GM23338 (cell line): ENCODE results near the gene GOLT1B. TPM values are rescaled to one million over a fixed set of nuclear protein-coding genes. Genes with fewer than 3 reads are reported as not detected.

Experiments used
- ATAC-seq: fragments of 200-7000 bp; cut with Tn5 transposase; 3 replicates; pipeline ENCODE4 v1.9.1; 2020
- DNase-seq: peaks from one replicate; pipeline ENCODE4 v3.0.0-alpha.2; 2015; ENCODE audit warnings: low spot score
- H2AFZ ChIP-seq: fragments of 200-600 bp; sonication (generic); 2 replicates; pipeline ENCODE4 v1.8.0; 2016; ENCODE audit warnings: antibody characterized with exemption, mild to moderate bottlenecking, moderate library complexity
- H3F3A ChIP-seq: fragments of 200-600 bp; sonication (generic); replicated peaks from 2 replicates; pipeline ENCODE4 v1.8.0; 2017; ENCODE audit warnings: antibody characterized with exemption, mixed run types, low read depth
- H3K27ac ChIP-seq: fragments of 200-600 bp; sonication (generic); 2 replicates; pipeline ENCODE4 v1.6.1; 2016; ENCODE audit warnings: low read depth
- H3K27me3 ChIP-seq: fragments of 200-600 bp; sonication (generic); 2 replicates; pipeline ENCODE4 v1.8.0; 2016; ENCODE audit warnings: mild to moderate bottlenecking, mixed run types, moderate library complexity; ENCODE audit not compliant: insufficient read depth
- H3K36me3 ChIP-seq: fragments of 200-600 bp; sonication (generic); 2 replicates; pipeline ENCODE4 v1.8.0; 2016; ENCODE audit warnings: mild to moderate bottlenecking; ENCODE audit not compliant: insufficient read depth
- H3K4me1 ChIP-seq: fragments of 200-600 bp; sonication (generic); 2 replicates; pipeline ENCODE4 v1.8.0; 2016; ENCODE audit warnings: mild to moderate bottlenecking, moderate library complexity; ENCODE audit not compliant: insufficient read depth
- H3K4me2 ChIP-seq: fragments of 200-600 bp; sonication (generic); 2 replicates; pipeline ENCODE4 v1.7.1; 2017; ENCODE audit warnings: mixed run types
- H3K4me3 ChIP-seq: fragments of 200-600 bp; sonication (generic); 2 replicates; pipeline ENCODE4 v1.6.1; 2016; ENCODE audit warnings: mixed run types
- H3K79me2 ChIP-seq: fragments of 200-600 bp; sonication (generic); replicated peaks from 2 replicates; pipeline ENCODE4 v1.8.0; 2017; ENCODE audit warnings: mild to moderate bottlenecking; ENCODE audit not compliant: insufficient read depth
- H3K9me2 ChIP-seq: fragments of 200-600 bp; sonication (generic); 2 replicates; pipeline ENCODE4 v1.8.0; 2017; ENCODE audit not compliant: insufficient read depth
- H4K20me1 ChIP-seq: fragments of 200-600 bp; sonication (generic); replicated peaks from 2 replicates; pipeline ENCODE4 v1.8.0; 2017; ENCODE audit warnings: mild to moderate bottlenecking; ENCODE audit not compliant: insufficient read depth
- H3K27ac Mint-ChIP-seq: 2 replicates; pipeline ENCODE4 v1.8.0; 2020; ENCODE audit warnings: inconsistent platforms, mild to moderate bottlenecking, moderate library complexity, mixed read lengths
- H3K27me3 Mint-ChIP-seq: 3 replicates; pipeline ENCODE4 v1.8.0; 2022; ENCODE audit warnings: low read depth, mild to moderate bottlenecking, moderate library complexity, mixed read lengths, inconsistent platforms; ENCODE audit not compliant: insufficient read depth, poor library complexity
- H3K36me3 Mint-ChIP-seq: 3 replicates; pipeline ENCODE4 v1.8.0; 2021; ENCODE audit warnings: low read depth, mild to moderate bottlenecking, inconsistent platforms, moderate library complexity, mixed read lengths
- H3K4me1 Mint-ChIP-seq: 3 replicates; pipeline ENCODE4 v1.8.0; 2020; ENCODE audit warnings: mild to moderate bottlenecking, inconsistent platforms, mixed read lengths
- H3K4me3 Mint-ChIP-seq: 3 replicates; pipeline ENCODE4 v1.8.0; 2021; ENCODE audit warnings: moderate library complexity, mild to moderate bottlenecking, inconsistent platforms, mixed read lengths
- H3K9me3 Mint-ChIP-seq: 3 replicates; pipeline ENCODE4 v1.8.0; 2020; ENCODE audit warnings: moderate library complexity, mild to moderate bottlenecking, inconsistent platforms, mixed read lengths
- CREB1 ChIP-seq: fragments of 250-450 bp; sonication (Bioruptor Pico); IDR thresholded peaks from 2 replicates; pipeline ENCODE4 v1.5.0; 2020; ENCODE audit warnings: low read depth, mild to moderate bottlenecking, moderate library complexity
- ETS1 ChIP-seq: IDR thresholded peaks from 2 replicates; pipeline ENCODE4 v1.6.1; 2016; ENCODE audit warnings: antibody characterized with exemption
- EZH2 ChIP-seq: fragments of 200-600 bp; sonication (generic); IDR thresholded peaks from one replicate; pipeline ENCODE4 v1.8.0; 2017; ENCODE audit warnings: antibody characterized with exemption, mild to moderate bottlenecking, low read depth; ENCODE audit not compliant: unreplicated experiment
- EZH2phosphoT487 ChIP-seq: fragments of 200-600 bp; sonication (generic); IDR thresholded peaks from one replicate; pipeline ENCODE4 v1.8.1; 2018; ENCODE audit warnings: antibody characterized with exemption; ENCODE audit not compliant: unreplicated experiment
- JUNB ChIP-seq: IDR thresholded peaks from one replicate; pipeline ENCODE4 v1.6.1; 2016; ENCODE audit warnings: antibody characterized with exemption; ENCODE audit not compliant: unreplicated experiment
- NANOG ChIP-seq: IDR thresholded peaks from 2 replicates; pipeline ENCODE4 v1.6.1; 2016; ENCODE audit warnings: antibody characterized with exemption, borderline replicate concordance
- POLR2AphosphoS5 ChIP-seq: IDR thresholded peaks from 2 replicates; pipeline ENCODE4 v1.6.1; 2016; ENCODE audit warnings: antibody characterized with exemption, low read depth
- REST ChIP-seq: IDR thresholded peaks from one replicate; pipeline ENCODE4 v1.6.1; 2018; ENCODE audit warnings: antibody characterized with exemption; ENCODE audit not compliant: unreplicated experiment
- STAT1 ChIP-seq: IDR thresholded peaks from one replicate; pipeline ENCODE4 v1.6.1; 2016; ENCODE audit warnings: antibody characterized with exemption; ENCODE audit not compliant: unreplicated experiment
- ZNF114 ChIP-seq: fragments of 250-450 bp; sonication (Bioruptor Pico); IDR thresholded peaks from 2 replicates; pipeline ENCODE4 v1.5.0; 2020; ENCODE audit warnings: mild to moderate bottlenecking, moderate library complexity
- ZNF331 ChIP-seq: fragments of 250-450 bp; sonication (Bioruptor Pico); IDR thresholded peaks from 2 replicates; pipeline ENCODE4 v1.5.0; 2020; ENCODE audit warnings: low read depth, mild to moderate bottlenecking, moderate library complexity
- polyA plus RNA-seq: library from polyadenylated mRNA; unstranded; fragments of >200 nt; fragmentation: Nextera tagmentation; extraction: Ambion mirVana; gene quantifications from 2 replicates; pipeline ENCODE4 v1.2.1, GENCODE V29; 2016
- total RNA-seq: library from RNA; depleted of rRNA; stranded (reverse); fragments of >200 nt; shearing (Covaris generic); gene quantifications from 2 replicates; pipeline ENCODE4 v1.2.3, GENCODE V29; 2014
- TF ChIP-seq, protein P1 (sequence below): fragments of 250-450 bp; sonication (Bioruptor Pico); IDR thresholded peaks from 2 replicates; pipeline ENCODE4 v1.5.0; 2020; ENCODE audit warnings: mild to moderate bottlenecking, moderate library complexity
- TF ChIP-seq, protein P2 (sequence below), 2 experiments: fragments of 200-600 bp in 1 of 2; sonication (generic) in 1 of 2; conservative IDR thresholded peaks; 2 replicates each; pipeline versions ENCODE4 v1.5.1 to v1.6.1; 2016 to 2017; ENCODE audit warnings: antibody characterized with exemption in 2 of 2, low read depth in 2 of 2, mild to moderate bottlenecking in 2 of 2, moderate library complexity in 1 of 2

GOLT1B gene
- total and polyA plus RNA-seq, 2 experiments from 2014 or later = 24.3 to 41.7 TPM

GRCh38 chr12:21526053-21526452, 24.5 kb downstream of the GOLT1B start, which contains the start of gene SPX:
Gene SPX (plus strand): TSS chr12:21526296. CDS start chr12:21526473, 177 bp downstream.
- Mint-ChIP-seq H3K36me3 (no peaks in the 10 kb centered on the region), H3K4me1 (peaks cover 12% of the 10 kb centered on the region; the same call in 2 of the 3 replicates), H3K27me3 (peaks cover 17% of the 10 kb centered on the region), H3K4me3 (peak within 1 kb of the TSS; percentile 75), H3K27ac (no peak within 1 kb of the TSS), H3K9me3 (peaks cover 3% of the 10 kb centered on the region; the same call in 1 of the 3 replicates)
- H3K27ac ChIP-seq = no peak within 1 kb of the TSS
- TF ChIP-seq ZNF114 (CRISPR knock-in tag) (no peak), POLR2AphosphoS5 (no peak), EZH2 (no peak), ETS1 (no peak), NANOG (no peak), STAT1 (no peak), EZH2phosphoT487 (no peak), REST (no peak), ZNF331 (no peak), JUNB (no peak), CREB1 (CRISPR knock-in tag) (no peak)
- TF ChIP-seq, protein P1, sequence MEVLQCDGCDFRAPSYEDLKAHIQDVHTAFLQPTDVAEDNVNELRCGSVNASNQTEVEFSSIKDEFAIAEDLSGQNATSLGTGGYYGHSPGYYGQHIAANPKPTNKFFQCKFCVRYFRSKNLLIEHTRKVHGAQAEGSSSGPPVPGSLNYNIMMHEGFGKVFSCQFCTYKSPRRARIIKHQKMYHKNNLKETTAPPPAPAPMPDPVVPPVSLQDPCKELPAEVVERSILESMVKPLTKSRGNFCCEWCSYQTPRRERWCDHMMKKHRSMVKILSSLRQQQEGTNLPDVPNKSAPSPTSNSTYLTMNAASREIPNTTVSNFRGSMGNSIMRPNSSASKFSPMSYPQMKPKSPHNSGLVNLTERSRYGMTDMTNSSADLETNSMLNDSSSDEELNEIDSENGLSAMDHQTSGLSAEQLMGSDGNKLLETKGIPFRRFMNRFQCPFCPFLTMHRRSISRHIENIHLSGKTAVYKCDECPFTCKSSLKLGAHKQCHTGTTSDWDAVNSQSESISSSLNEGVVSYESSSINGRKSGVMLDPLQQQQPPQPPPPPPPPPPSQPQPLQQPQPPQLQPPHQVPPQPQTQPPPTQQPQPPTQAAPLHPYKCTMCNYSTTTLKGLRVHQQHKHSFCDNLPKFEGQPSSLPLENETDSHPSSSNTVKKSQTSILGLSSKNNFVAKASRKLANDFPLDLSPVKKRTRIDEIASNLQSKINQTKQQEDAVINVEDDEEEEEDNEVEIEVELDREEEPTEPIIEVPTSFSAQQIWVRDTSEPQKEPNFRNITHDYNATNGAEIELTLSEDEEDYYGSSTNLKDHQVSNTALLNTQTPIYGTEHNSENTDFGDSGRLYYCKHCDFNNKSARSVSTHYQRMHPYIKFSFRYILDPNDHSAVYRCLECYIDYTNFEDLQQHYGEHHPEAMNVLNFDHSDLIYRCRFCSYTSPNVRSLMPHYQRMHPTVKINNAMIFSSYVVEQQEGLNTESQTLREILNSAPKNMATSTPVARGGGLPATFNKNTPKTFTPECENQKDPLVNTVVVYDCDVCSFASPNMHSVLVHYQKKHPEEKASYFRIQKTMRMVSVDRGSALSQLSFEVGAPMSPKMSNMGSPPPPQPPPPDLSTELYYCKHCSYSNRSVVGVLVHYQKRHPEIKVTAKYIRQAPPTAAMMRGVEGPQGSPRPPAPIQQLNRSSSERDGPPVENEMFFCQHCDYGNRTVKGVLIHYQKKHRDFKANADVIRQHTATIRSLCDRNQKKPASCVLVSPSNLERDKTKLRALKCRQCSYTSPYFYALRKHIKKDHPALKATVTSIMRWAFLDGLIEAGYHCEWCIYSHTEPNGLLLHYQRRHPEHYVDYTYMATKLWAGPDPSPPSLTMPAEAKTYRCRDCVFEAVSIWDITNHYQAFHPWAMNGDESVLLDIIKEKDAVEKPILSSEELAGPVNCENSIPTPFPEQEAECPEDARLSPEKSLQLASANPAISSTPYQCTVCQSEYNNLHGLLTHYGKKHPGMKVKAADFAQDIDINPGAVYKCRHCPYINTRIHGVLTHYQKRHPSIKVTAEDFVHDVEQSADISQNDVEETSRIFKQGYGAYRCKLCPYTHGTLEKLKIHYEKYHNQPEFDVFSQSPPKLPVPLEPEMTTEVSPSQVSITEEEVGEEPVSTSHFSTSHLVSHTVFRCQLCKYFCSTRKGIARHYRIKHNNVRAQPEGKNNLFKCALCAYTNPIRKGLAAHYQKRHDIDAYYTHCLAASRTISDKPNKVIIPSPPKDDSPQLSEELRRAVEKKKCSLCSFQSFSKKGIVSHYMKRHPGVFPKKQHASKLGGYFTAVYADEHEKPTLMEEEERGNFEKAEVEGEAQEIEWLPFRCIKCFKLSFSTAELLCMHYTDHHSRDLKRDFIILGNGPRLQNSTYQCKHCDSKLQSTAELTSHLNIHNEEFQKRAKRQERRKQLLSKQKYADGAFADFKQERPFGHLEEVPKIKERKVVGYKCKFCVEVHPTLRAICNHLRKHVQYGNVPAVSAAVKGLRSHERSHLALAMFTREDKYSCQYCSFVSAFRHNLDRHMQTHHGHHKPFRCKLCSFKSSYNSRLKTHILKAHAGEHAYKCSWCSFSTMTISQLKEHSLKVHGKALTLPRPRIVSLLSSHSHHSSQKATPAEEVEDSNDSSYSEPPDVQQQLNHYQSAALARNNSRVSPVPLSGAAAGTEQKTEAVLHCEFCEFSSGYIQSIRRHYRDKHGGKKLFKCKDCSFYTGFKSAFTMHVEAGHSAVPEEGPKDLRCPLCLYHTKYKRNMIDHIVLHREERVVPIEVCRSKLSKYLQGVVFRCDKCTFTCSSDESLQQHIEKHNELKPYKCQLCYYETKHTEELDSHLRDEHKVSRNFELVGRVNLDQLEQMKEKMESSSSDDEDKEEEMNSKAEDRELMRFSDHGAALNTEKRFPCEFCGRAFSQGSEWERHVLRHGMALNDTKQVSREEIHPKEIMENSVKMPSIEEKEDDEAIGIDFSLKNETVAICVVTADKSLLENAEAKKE (CRISPR knock-in tag) = no peak
- TF ChIP-seq, protein P2, sequence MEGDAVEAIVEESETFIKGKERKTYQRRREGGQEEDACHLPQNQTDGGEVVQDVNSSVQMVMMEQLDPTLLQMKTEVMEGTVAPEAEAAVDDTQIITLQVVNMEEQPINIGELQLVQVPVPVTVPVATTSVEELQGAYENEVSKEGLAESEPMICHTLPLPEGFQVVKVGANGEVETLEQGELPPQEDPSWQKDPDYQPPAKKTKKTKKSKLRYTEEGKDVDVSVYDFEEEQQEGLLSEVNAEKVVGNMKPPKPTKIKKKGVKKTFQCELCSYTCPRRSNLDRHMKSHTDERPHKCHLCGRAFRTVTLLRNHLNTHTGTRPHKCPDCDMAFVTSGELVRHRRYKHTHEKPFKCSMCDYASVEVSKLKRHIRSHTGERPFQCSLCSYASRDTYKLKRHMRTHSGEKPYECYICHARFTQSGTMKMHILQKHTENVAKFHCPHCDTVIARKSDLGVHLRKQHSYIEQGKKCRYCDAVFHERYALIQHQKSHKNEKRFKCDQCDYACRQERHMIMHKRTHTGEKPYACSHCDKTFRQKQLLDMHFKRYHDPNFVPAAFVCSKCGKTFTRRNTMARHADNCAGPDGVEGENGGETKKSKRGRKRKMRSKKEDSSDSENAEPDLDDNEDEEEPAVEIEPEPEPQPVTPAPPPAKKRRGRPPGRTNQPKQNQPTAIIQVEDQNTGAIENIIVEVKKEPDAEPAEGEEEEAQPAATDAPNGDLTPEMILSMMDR (conservative IDR thresholded peaks at IDR 0.05; ENCODE audit: low read depth in 2 of 2) = no peak
- peak within 1 kb of the TSS; percentile 83 for H3K4me2 ChIP-seq
- peaks cover 5% of the 10 kb centered on the region for H3K4me1 ChIP-seq
- H2AFZ ChIP-seq = peak within 1 kb of the TSS; percentile 87
- DNase-seq (no peak), ATAC-seq (no peak)
- no peaks in the 10 kb centered on the region for H3K36me3 ChIP-seq
- no peaks in the 10 kb centered on the region for H3K79me2 ChIP-seq
- H3K4me3 ChIP-seq = peak within 1 kb of the TSS; percentile 80
- no peaks in the 10 kb centered on the region for H3K9me2 ChIP-seq
- no peaks in the 10 kb centered on the region for H4K20me1 ChIP-seq
- no peaks in the 10 kb centered on the region for H3F3A ChIP-seq
- H3K27me3 ChIP-seq = peaks cover 56% of the 10 kb centered on the region
